ENCODE measurements around the gene ADRB2.

The ADRB2 gene

DNA sequence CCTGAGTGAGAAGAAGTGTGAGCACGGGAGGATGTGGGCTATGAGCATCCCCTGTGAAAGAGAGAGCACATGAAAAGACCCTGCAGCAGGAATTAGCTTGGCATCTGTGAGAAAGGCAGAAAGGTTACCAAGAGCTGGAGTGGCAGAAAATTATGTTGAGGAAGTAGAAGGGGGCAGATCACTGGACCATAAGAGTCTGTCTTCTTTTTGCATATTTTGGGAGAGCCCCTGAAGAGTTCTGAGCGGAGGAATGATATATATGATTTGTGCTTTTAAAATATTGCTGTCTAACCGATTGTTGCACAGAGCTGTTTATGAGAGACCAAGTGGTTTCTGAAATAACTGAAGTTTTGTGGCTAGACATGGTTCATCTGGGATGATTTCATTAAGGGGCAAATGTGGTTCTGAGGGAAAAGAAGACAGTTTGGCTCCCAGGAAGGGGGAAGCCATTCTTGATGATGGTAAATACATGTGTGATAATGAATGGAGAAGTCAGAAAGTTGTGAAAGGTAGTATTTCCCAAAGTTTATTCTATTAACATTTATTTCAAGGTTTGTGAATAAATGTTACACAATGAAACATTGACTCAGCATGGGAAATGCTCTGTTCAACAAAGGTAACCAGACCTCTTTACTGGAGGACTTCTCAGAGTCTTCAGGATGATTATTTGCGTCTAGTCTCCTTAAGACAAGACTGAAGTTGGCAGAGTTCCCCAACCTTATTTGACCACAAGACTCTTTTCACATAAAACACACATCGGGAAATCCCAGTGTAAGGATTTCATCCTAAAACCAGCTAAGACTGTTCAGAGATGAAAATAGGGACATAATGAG is 31.5 kb upstream of the ADRB2 start:
- no peak for ATAC-seq
- TF ChIP-seq TSHZ2 (CRISPR knock-in tag; IDR thresholded peaks at IDR 0.05), result no peak
- no peak for TF ChIP-seq ZC3H10 (CRISPR knock-in tag; IDR thresholded peaks at IDR 0.05)
- TF ChIP-seq ZNF70 (CRISPR knock-in tag; IDR thresholded peaks at IDR 0.05), result no peak
- TF ChIP-seq ZNF565 (CRISPR knock-in tag; conservative IDR thresholded peaks at IDR 0.05; ENCODE audit: low read depth), result no peak
- no peak for TF ChIP-seq PPARA (CRISPR knock-in tag; IDR thresholded peaks at IDR 0.05; ENCODE audit: borderline replicate concordance)
- no peak for TF ChIP-seq BACH2 (CRISPR knock-in tag; IDR thresholded peaks at IDR 0.05; ENCODE audit: borderline replicate concordance)
- no peak for TF ChIP-seq SNAI2 (CRISPR knock-in tag; IDR thresholded peaks at IDR 0.05)
- no peak for TF ChIP-seq GLIS3 (CRISPR knock-in tag; IDR thresholded peaks at IDR 0.05)
- TF ChIP-seq, protein P1, sequence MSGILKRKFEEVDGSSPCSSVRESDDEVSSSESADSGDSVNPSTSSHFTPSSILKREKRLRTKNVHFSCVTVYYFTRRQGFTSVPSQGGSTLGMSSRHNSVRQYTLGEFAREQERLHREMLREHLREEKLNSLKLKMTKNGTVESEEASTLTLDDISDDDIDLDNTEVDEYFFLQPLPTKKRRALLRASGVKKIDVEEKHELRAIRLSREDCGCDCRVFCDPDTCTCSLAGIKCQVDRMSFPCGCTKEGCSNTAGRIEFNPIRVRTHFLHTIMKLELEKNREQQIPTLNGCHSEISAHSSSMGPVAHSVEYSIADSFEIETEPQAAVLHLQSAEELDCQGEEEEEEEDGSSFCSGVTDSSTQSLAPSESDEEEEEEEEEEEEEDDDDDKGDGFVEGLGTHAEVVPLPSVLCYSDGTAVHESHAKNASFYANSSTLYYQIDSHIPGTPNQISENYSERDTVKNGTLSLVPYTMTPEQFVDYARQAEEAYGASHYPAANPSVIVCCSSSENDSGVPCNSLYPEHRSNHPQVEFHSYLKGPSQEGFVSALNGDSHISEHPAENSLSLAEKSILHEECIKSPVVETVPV (CRISPR knock-in tag; IDR thresholded peaks at IDR 0.05), result no peak
- no peak for TF ChIP-seq PATZ1 (CRISPR knock-in tag; IDR thresholded peaks at IDR 0.05; ENCODE audit: borderline replicate concordance)
- TF ChIP-seq CSDC2 (CRISPR knock-in tag; IDR thresholded peaks at IDR 0.05), result no peak
- no peak for TF ChIP-seq ZFP30 (CRISPR knock-in tag; IDR thresholded peaks at IDR 0.05)
- TF ChIP-seq, protein P2, sequence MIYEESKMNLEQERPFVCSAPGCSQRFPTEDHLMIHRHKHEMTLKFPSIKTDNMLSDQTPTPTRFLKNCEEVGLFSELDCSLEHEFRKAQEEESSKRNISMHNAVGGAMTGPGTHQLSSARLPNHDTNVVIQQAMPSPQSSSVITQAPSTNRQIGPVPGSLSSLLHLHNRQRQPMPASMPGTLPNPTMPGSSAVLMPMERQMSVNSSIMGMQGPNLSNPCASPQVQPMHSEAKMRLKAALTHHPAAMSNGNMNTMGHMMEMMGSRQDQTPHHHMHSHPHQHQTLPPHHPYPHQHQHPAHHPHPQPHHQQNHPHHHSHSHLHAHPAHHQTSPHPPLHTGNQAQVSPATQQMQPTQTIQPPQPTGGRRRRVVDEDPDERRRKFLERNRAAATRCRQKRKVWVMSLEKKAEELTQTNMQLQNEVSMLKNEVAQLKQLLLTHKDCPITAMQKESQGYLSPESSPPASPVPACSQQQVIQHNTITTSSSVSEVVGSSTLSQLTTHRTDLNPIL (CRISPR knock-in tag; IDR thresholded peaks at IDR 0.05; ENCODE audit: low read depth), result no peak
- no peak for TF ChIP-seq ISL1 (CRISPR knock-in tag; IDR thresholded peaks at IDR 0.05)
- TF ChIP-seq ESRRG (CRISPR knock-in tag; IDR thresholded peaks at IDR 0.05), result no peak
- TF ChIP-seq POU6F1 (CRISPR knock-in tag; IDR thresholded peaks at IDR 0.05; ENCODE audit: borderline replicate concordance, low read depth), result no peak
- no peak for TF ChIP-seq TOX (CRISPR knock-in tag; IDR thresholded peaks at IDR 0.05; ENCODE audit: borderline replicate concordance)
- TF ChIP-seq ZFP3 (CRISPR knock-in tag; IDR thresholded peaks at IDR 0.05), result no peak
- no peak for TF ChIP-seq ARNTL (CRISPR knock-in tag; IDR thresholded peaks at IDR 0.05; ENCODE audit: borderline replicate concordance, low read depth)

- TF ChIP-seq, protein P1 (CRISPR knock-in tag; IDR thresholded peaks at IDR 0.05), result no peak
- TF ChIP-seq PPARA (CRISPR knock-in tag; IDR thresholded peaks at IDR 0.05; ENCODE audit: borderline replicate concordance), result no peak
- no peak for TF ChIP-seq CSDC2 (CRISPR knock-in tag; IDR thresholded peaks at IDR 0.05)
- no peak for TF ChIP-seq OSR1 (CRISPR knock-in tag; IDR thresholded peaks at IDR 0.05)
- no peak for TF ChIP-seq TOX (CRISPR knock-in tag; IDR thresholded peaks at IDR 0.05; ENCODE audit: borderline replicate concordance)
- TF ChIP-seq GLIS3 (CRISPR knock-in tag; IDR thresholded peaks at IDR 0.05), result no peak
- no peak for TF ChIP-seq BACH2 (CRISPR knock-in tag; IDR thresholded peaks at IDR 0.05; ENCODE audit: borderline replicate concordance)
- no peak for TF ChIP-seq ZFP30 (CRISPR knock-in tag; IDR thresholded peaks at IDR 0.05)
- TF ChIP-seq POU6F1 (CRISPR knock-in tag; IDR thresholded peaks at IDR 0.05; ENCODE audit: borderline replicate concordance, low read depth), result no peak
- TF ChIP-seq SNAI2 (CRISPR knock-in tag; IDR thresholded peaks at IDR 0.05), result no peak
- no peak for TF ChIP-seq PATZ1 (CRISPR knock-in tag; IDR thresholded peaks at IDR 0.05; ENCODE audit: borderline replicate concordance)
- TF ChIP-seq ZNF565 (CRISPR knock-in tag; conservative IDR thresholded peaks at IDR 0.05; ENCODE audit: low read depth), result no peak
- TF ChIP-seq RARB (CRISPR knock-in tag; IDR thresholded peaks at IDR 0.05), result no peak
- no peak for TF ChIP-seq TCF4 (CRISPR knock-in tag; IDR thresholded peaks at IDR 0.05; ENCODE audit: borderline replicate concordance)
- no peak for ATAC-seq
Measured at GRCh38 chr5:148796936-148797335, 29.5 kb upstream of the ADRB2 start.
